Measurements from ENCODE around the gene REPS2.

Gene REPS2

DNA sequence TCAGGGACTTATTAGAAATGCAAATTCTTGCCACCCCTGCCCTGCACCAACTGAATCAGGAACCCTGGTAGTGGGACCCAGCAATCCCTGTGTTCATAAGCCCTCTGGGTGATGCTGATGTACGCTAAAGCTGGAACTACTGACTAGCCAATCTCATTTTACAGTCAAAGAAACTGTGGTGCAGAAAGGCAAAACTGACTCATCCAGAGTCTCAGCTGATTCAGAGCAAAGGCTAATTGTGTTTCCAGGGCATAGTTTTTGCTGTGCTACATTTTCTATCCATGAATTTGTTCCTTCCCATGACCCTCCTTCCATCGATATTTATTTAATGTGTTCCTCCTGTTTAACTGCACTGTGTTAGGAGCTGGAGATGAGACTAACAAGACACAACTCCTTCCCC is 207.5 kb downstream of the REPS2 start:
- DNase-seq (ENCODE audit: low spot score): no peak
- no peak overlapping the region for H3K27ac ChIP-seq
- POLR2A ChIA-PET (ENCODE audit: low non-redundant PET): no interaction called here
- TF ChIP-seq, protein P1, sequence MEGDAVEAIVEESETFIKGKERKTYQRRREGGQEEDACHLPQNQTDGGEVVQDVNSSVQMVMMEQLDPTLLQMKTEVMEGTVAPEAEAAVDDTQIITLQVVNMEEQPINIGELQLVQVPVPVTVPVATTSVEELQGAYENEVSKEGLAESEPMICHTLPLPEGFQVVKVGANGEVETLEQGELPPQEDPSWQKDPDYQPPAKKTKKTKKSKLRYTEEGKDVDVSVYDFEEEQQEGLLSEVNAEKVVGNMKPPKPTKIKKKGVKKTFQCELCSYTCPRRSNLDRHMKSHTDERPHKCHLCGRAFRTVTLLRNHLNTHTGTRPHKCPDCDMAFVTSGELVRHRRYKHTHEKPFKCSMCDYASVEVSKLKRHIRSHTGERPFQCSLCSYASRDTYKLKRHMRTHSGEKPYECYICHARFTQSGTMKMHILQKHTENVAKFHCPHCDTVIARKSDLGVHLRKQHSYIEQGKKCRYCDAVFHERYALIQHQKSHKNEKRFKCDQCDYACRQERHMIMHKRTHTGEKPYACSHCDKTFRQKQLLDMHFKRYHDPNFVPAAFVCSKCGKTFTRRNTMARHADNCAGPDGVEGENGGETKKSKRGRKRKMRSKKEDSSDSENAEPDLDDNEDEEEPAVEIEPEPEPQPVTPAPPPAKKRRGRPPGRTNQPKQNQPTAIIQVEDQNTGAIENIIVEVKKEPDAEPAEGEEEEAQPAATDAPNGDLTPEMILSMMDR (conservative IDR thresholded peaks at IDR 0.05; ENCODE audit: low read depth): no peak
- CTCF ChIA-PET: no interaction called here

- TF ChIP-seq, protein P1 (conservative IDR thresholded peaks at IDR 0.05; ENCODE audit: low read depth): no peak
- ChIA-PET CTCF (no interaction called here), POLR2A (ENCODE audit: low non-redundant PET) (no interaction called here)
- no peak overlapping the region for H3K27ac ChIP-seq
- DNase-seq (ENCODE audit: low spot score): peak; percentile 8
Observed at GRCh38 chrX:17160975-17161374, 214.5 kb downstream of the REPS2 start.

GRCh38 chrX:17161991-17162390 is 215.5 kb downstream of the REPS2 start:
- TF ChIP-seq, protein P1 (conservative IDR thresholded peaks at IDR 0.05; ENCODE audit: low read depth): no peak
- no peak for DNase-seq (ENCODE audit: low spot score)
- no peak overlapping the region for H3K27ac ChIP-seq
- ChIA-PET POLR2A (ENCODE audit: low non-redundant PET) (no interaction called here), CTCF (interaction anchor here (0.6 to 0.7 kb wide), 2 partner anchors 470 to 734 kb away, joined by 3 read pairs; no protein-coding TSS in a partner anchor)

GRCh38 chrX:17164079-17164478 is 217.6 kb downstream of the REPS2 start:
- H3K27ac ChIP-seq: no peak overlapping the region
- TF ChIP-seq, protein P1 (conservative IDR thresholded peaks at IDR 0.05; ENCODE audit: low read depth): no peak
- ChIA-PET CTCF (no interaction called here), POLR2A (ENCODE audit: low non-redundant PET) (no interaction called here)
- no peak for DNase-seq (ENCODE audit: low spot score)

DNA sequence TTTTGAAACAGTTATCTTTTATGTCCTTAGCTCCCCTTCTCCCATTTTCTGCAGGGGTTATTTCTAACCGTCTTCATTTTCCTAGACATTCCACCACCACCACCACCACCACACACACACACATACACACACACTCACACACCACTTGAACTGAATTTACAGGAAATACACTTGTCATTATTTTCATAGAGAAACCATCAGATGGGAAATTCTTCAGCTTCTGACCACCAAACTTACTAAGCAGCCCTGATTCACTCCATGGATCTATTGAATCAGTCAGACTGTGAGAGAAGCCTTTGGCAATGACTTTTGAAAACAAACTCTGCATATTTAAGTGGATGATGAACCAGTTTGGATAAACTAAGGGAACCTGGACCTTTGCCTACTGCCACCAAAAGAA is 218.5 kb downstream of the REPS2 start:
- CTCF ChIA-PET: no interaction called here
- H3K27ac ChIP-seq: no peak overlapping the region
- DNase-seq (ENCODE audit: low spot score): no peak
- POLR2A ChIA-PET (ENCODE audit: low non-redundant PET): no interaction called here
- TF ChIP-seq, protein P1 (conservative IDR thresholded peaks at IDR 0.05; ENCODE audit: low read depth): no peak

GRCh38 chrX:17167915-17168314 is 221.5 kb downstream of the REPS2 start:
- CTCF ChIA-PET: interaction anchor here (0.7 kb wide), 1 partner anchor 47 kb away, joined by 4 read pairs; no protein-coding TSS in a partner anchor
- POLR2A ChIA-PET (ENCODE audit: low non-redundant PET): no interaction called here
- no peak for DNase-seq (ENCODE audit: low spot score)
- no peak overlapping the region for H3K27ac ChIP-seq
- TF ChIP-seq, protein P1 (conservative IDR thresholded peaks at IDR 0.05; ENCODE audit: low read depth): no peak

DNA sequence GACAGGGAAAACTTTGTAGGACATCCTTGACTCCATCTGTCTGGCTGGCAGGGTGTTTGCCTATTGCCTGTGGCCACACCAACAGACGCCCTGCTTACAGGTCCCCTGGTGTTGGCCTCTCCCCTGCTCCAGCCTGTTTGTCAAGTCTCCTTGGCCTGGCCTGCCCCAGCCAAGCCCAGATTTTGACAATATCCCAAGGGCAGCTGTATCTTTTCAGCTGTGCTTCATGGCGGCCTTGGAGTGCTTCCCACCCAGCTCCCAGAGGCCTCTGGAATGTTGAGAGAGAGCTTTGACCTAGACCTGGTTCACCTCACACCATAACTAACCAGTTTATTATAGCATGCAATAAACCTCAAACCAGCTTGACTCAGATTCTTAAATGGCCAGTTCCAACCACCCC is 224.5 kb downstream of the REPS2 start:
- POLR2A ChIA-PET (ENCODE audit: low non-redundant PET): no interaction called here
- CTCF ChIA-PET: interaction anchor here (0.5 kb wide), 1 partner anchor 1014 kb away, joined by 3 read pairs; no protein-coding TSS in a partner anchor

More for the DNA sequence above, 224.5 kb downstream of the REPS2 start:
- TF ChIP-seq, protein P1 (conservative IDR thresholded peaks at IDR 0.05; ENCODE audit: low read depth): no peak
- DNase-seq (ENCODE audit: low spot score): no peak
- no peak overlapping the region for H3K27ac ChIP-seq
